ENCODE measurements around the gene FAM9C.
"Not testable (repeated sequence)": the region's sequence is repeated elsewhere in the genome, so short reads cannot be mapped to it uniquely, and the experiment has no call there.

Gene FAM9C

DNA sequence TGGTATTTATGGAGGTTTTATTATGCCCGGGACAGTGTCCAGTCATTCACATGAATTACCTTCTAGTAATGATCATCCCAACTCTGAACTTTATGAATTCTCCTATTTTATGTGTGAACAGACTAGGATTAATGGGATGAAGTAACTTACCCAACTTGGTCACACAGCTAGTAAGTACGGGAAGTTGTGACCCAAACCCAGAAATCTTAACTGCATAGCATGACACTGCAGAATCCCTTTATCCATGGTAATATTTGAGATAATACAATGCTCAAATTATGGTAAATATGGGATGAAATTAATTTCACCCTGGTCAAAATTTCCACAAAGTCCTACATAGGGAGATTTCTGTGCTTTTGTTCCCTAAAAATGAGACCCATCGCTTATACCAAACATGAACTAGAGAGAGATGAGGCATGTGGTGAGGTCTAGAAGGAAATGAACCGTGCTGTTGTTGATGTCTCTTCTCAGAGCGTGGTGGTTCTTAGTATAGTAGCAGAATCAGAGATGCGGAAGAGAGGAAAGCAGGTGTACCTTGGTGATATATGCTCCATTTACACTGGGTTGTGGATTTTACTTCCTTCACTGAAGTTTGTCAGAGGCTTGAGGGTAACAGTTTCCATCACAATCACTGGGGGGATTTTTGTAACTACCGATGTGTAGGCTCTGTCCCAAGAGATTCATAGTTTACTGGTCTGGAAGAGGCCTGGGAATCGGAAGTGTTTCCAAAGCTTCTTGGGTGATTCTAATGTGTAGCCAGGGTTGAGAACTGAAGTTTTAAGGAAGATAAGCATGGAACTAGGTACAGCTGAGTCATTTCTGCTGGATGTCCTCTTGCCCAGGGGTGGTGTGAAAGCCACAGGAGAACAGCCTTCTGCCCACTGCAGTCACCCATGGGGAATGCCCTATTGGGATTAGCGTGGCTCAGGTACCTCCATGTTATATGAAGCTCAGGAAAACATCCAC, 30.2 kb upstream of the FAM9C start:
- DNase-seq (ENCODE audit: low read depth) = no peak
- H3K4me3 ChIP-seq (ENCODE audit: low read depth, low read length) = no peak overlapping the region

DNA sequence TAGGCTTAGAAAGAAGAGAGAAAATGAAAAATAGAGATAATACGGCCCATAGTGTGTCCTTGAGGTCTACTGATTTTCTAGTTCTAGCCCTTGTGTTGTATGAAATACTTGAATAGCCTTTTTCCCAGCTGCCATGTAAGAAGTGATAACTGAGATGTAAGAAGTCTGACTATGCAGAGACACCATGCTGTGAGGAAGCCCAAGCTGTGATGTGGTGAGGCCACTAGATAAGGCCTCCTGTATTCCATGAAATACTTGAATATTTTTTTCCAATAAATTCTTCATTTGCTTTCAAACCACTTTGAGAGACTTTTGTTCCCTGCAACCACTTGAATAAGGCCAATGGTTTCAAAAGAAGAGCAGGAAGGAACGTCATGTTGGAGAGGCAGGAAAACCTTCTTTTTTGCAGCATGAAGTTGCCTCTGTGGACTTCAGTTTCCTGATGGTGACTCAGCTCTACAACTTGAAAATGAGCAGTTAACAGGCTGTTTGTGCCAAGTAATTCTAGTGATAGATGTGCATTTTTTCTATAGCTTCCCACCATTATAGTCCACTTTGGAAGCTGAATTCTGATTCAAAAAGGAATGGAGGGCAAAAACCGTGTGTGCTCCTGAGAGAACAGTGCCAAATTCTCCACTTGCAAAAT, 25.5 kb upstream of the FAM9C start:
- DNase-seq (ENCODE audit: low read depth) = peak; percentile 43
- no peak overlapping the region for H3K4me3 ChIP-seq (ENCODE audit: low read depth, low read length)
- TF ChIP-seq, protein P1, sequence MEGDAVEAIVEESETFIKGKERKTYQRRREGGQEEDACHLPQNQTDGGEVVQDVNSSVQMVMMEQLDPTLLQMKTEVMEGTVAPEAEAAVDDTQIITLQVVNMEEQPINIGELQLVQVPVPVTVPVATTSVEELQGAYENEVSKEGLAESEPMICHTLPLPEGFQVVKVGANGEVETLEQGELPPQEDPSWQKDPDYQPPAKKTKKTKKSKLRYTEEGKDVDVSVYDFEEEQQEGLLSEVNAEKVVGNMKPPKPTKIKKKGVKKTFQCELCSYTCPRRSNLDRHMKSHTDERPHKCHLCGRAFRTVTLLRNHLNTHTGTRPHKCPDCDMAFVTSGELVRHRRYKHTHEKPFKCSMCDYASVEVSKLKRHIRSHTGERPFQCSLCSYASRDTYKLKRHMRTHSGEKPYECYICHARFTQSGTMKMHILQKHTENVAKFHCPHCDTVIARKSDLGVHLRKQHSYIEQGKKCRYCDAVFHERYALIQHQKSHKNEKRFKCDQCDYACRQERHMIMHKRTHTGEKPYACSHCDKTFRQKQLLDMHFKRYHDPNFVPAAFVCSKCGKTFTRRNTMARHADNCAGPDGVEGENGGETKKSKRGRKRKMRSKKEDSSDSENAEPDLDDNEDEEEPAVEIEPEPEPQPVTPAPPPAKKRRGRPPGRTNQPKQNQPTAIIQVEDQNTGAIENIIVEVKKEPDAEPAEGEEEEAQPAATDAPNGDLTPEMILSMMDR (conservative IDR thresholded peaks at IDR 0.05; ENCODE audit: low read depth, low read length) = no peak

More for the DNA sequence above, 30.2 kb upstream of the FAM9C start:
- TF ChIP-seq, protein P1 (conservative IDR thresholded peaks at IDR 0.05; ENCODE audit: low read depth, low read length) = no peak

DNA sequence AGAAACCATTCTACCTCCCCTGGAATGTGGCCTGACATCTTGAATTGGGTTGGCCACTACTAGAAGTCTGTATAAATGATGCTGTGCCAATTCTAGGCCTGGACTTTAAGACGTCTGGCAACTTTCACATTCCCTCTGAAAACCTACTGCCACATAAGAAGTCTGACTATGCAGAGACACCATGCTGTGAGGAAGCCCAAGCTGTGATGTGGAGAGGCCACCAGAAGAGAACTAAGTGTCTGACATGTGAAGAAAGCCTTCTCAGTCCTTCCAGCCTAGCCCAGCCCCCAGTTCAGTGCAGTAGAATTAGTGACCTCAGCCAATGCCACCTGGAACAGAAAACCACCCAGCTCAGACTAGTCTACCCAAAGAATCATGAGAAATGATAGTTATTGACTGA, 24.2 kb upstream of the FAM9C start:
- no peak for DNase-seq (ENCODE audit: low read depth)
- TF ChIP-seq, protein P1 (conservative IDR thresholded peaks at IDR 0.05; ENCODE audit: low read depth, low read length) = no peak

DNA sequence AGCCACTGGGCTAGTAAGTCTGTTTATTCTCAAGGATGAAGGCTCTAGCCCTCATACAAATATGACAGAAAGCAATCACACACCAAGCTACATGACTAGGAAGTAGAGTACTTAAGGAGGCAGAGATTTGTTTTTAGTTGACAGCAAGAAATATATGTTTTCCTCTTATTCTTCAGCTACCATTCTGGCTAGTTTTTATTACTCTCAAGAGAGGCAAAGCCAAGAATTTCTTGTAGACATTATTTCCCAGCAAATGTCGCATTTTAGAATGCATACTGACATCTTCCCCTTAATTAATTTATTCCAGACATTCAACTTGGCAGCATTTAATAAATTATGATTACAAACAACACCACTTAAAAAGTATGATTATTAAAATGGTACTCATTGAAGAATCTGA, 23.4 kb upstream of the FAM9C start:
- no peak for DNase-seq (ENCODE audit: low read depth)
- no peak overlapping the region for H3K4me3 ChIP-seq (ENCODE audit: low read depth, low read length)
- TF ChIP-seq, protein P1 (conservative IDR thresholded peaks at IDR 0.05; ENCODE audit: low read depth, low read length) = no peak

More for the DNA sequence above, 24.2 kb upstream of the FAM9C start:
- H3K4me3 ChIP-seq (ENCODE audit: low read depth, low read length) = no peak overlapping the region

DNA sequence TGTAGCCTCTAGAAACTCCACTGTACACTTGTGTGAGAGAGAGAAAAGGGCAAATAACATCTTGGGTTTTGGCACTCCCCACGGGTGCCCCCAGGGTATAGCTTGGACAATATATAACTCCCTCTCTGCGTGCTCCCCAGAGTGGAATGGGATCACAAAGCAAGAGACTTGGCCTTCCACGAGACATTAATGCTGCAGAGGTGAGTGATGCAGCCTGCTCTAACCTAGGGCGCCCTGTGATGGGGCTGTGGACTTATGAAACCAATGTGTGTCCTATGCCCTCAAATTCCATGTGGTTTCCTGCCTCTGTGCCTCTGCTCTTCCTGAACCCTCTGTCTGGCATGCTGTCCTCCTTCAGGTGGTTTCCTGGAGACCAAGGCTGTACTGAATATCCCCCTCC, 22.0 kb upstream of the FAM9C start:
- DNase-seq (ENCODE audit: low read depth) = peak; percentile 40
- no peak overlapping the region for H3K4me3 ChIP-seq (ENCODE audit: low read depth, low read length)
- TF ChIP-seq, protein P1 (conservative IDR thresholded peaks at IDR 0.05; ENCODE audit: low read depth, low read length) = no peak

DNA sequence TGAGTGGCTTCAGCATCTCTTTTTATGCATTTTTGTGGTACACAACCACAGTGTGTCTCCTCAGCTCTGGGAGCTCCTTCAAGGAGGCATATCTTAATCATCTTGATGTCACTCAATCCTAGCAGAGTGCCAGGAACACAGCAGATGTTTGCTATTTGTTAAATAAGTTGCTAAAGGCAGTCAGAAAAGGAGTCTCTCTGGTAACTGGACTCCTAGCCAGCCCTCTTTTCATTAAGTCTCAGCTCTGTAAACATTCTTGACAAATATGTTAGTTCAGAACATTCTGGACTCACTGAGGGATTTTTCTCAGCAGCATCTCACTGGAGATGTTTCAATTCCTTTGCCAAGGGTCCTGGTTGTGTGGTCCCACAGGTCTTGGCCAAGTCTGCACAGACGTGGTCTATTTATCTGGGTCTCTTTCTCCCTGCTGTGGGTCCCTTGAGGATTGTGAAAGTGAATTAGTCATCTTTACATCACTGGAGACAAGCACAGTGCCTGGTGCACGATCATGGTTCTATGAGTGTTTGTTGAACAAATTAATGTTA, 20.3 kb upstream of the FAM9C start:
- H3K4me3 ChIP-seq (ENCODE audit: low read depth, low read length) = no peak overlapping the region
- TF ChIP-seq, protein P1 (conservative IDR thresholded peaks at IDR 0.05; ENCODE audit: low read depth, low read length) = no peak
- DNase-seq (ENCODE audit: low read depth) = peak; percentile 96

DNA sequence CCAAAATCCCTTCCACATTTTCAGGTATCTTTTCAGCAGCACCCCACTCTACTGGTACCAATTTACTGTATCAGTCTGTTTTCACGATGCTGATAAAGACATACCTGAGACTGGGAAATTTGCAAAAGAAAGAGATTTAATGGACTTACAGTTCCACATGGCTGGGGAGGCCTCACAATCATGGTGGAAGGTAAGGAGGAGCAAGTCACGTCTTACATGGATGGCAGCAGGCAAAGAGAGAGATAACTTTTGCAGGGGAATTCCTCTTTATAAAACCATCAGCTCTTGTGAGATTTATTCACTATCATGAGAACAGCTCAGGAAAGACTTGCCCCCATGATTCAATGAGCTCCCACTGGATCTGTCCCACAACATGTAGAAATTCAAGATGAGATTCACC, 18.7 kb upstream of the FAM9C start:
- not testable (repeated sequence) for H3K4me3 ChIP-seq (ENCODE audit: low read depth, low read length); DNase-seq (ENCODE audit: low read depth)

DNA sequence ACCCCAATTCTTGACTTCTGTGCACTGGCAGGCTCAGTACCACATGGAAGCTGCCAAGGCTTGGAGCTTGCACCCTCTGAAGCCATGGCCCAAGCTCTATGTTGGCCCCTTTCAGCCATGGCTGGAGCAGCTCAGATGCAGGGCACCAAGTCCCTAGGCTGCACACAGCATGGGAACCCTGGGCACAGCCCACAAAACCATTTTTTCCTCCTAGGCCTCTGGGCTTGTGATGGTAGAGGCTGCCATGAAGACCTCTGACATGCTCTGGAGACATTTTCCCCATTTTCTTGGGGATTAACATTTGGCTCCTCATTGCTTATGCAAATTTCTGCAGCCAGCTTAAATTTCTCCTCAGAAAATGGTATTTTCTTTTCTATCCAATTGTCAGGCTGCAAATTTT, 17.9 kb upstream of the FAM9C start:
- not testable (repeated sequence) for DNase-seq (ENCODE audit: low read depth); H3K4me3 ChIP-seq (ENCODE audit: low read depth, low read length)

DNA sequence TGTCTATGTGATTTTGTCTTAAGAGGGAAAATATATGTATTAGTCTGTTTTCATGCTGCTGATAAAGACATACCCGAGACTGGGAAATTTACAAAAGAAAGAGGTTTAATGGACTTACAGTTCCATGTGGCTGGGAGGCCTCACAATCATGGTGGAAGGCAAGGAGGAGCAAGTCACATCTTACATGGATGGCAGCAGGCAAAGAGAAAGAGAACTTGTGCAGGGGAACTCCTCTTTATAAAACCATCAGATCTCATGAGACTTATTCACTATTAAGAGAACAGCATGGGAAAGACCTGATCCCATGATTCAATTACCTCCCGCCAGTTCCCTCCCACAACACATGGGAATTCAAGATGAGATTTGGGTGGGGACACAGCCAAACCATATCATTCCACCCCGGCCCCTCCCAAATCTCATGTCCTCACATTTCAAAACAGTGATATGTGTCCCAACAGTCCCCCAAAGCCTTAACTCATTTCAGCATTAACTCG, 16.8 kb upstream of the FAM9C start:
- not testable (repeated sequence) for H3K4me3 ChIP-seq (ENCODE audit: low read depth, low read length); DNase-seq (ENCODE audit: low read depth)

All from choroid plexus epithelial cell (primary cell).